SU-DHL-6 (cell line): Measurements from ENCODE around the gene OPA1.

Experiments
- H2AFZ ChIP-seq: fragments of 200-600 bp; sonication (generic); 2 replicates; pipeline ENCODE4 v1.6.1; 2014; ENCODE audit warnings: low read depth, mild to moderate bottlenecking, moderate library complexity, mixed read lengths, antibody characterized with exemption, low read length; ENCODE audit not compliant: severe bottlenecking
- H3F3A ChIP-seq: fragments of 200-600 bp; shearing (Covaris generic); 2 replicates; pipeline ENCODE4 v1.6.0; 2016; ENCODE audit warnings: antibody characterized with exemption, mild to moderate bottlenecking; ENCODE audit not compliant: insufficient read depth
- H3K27ac ChIP-seq: fragments of 200-600 bp; sonication (generic); 2 replicates; pipeline ENCODE4 v1.5.1; 2016; ENCODE audit warnings: low read depth, mild to moderate bottlenecking, low read length, moderate library complexity, mixed read lengths
- H3K27me3 ChIP-seq: fragments of 200-600 bp; sonication (generic), shearing (Covaris generic); 2 replicates; pipeline ENCODE4 v1.6.0; 2014; ENCODE audit warnings: mild to moderate bottlenecking, low read length
- H3K36me3 ChIP-seq: fragments of 200-600 bp; sonication (generic); 2 replicates; pipeline ENCODE4 v1.6.1; 2014; ENCODE audit warnings: mild to moderate bottlenecking, low read length, mixed read lengths
- H3K4me2 ChIP-seq: fragments of 300-600, 200-600 bp; shearing (Covaris generic), sonication (generic); 2 replicates; pipeline ENCODE4 v1.6.0; 2014; ENCODE audit warnings: low read length, low read depth, mild to moderate bottlenecking; ENCODE audit not compliant: poor library complexity, severe bottlenecking
- H3K4me3 ChIP-seq: fragments of 200-600 bp; sonication (generic); 2 replicates; pipeline ENCODE4 v1.5.1; 2014; ENCODE audit warnings: antibody characterized with exemption, low read length, mild to moderate bottlenecking, mixed read lengths; ENCODE audit not compliant: insufficient read depth, poor library complexity, severe bottlenecking
- H3K79me2 ChIP-seq: fragments of 200-600 bp; sonication (generic); 2 replicates; pipeline ENCODE4 v1.6.1; 2014; ENCODE audit warnings: mild to moderate bottlenecking, low read length, moderate library complexity; ENCODE audit not compliant: insufficient read depth
- H3K9ac ChIP-seq: fragments of 200-600 bp; sonication (generic); 2 replicates; pipeline ENCODE4 v1.7.0; 2014; ENCODE audit warnings: mild to moderate bottlenecking, low read length
- H3K9me2 ChIP-seq: fragments of 200-600 bp; sonication (generic); replicated peaks from 2 replicates; pipeline ENCODE4 v1.6.1; 2014; ENCODE audit warnings: low read length; ENCODE audit not compliant: insufficient read depth
- H3K9me3 ChIP-seq: fragments of 200-600 bp; sonication (generic); 2 replicates; pipeline ENCODE4 v1.6.1; 2014; ENCODE audit warnings: low read length, mixed read lengths; ENCODE audit not compliant: insufficient read depth
- H4K20me1 ChIP-seq: fragments of 200-600 bp; sonication (generic); 2 replicates; pipeline ENCODE4 v1.6.1; 2014; ENCODE audit warnings: low read depth, mild to moderate bottlenecking, antibody characterized with exemption, low read length, moderate library complexity, mixed read lengths
- CTCF ChIP-seq: fragments of 200-600 bp; sonication (generic); IDR thresholded peaks from one replicate; pipeline ENCODE4 v1.5.1; 2017; ENCODE audit warnings: antibody characterized with exemption, mild to moderate bottlenecking, low read length, moderate library complexity; ENCODE audit not compliant: insufficient read depth, poor library complexity, severe bottlenecking
- EZH2phosphoT487 ChIP-seq: fragments of 200-600 bp; sonication (generic), shearing (Covaris generic); conservative IDR thresholded peaks from 2 replicates; pipeline ENCODE4 v1.6.1; 2018; ENCODE audit warnings: mild to moderate bottlenecking, antibody characterized with exemption, low read length, moderate library complexity, mixed read lengths

Gene OPA1

GRCh38 chr3:193736616-193737015, 143.6 kb downstream of the OPA1 start:
- H3K27me3 ChIP-seq = no peaks in the 10 kb centered on the region
- no peaks in the 10 kb centered on the region for H4K20me1 ChIP-seq
- no peak overlapping the region for H2AFZ ChIP-seq
- no peak overlapping the region for H3K4me2 ChIP-seq
- no peak overlapping the region for H3K4me3 ChIP-seq
- no peak for TF ChIP-seq CTCF
- no peak for TF ChIP-seq EZH2phosphoT487
- H3K36me3 ChIP-seq = no peaks in the 10 kb centered on the region
- no peak overlapping the region for H3K27ac ChIP-seq
- no peaks in the 10 kb centered on the region for H3F3A ChIP-seq
- no peak overlapping the region for H3K9ac ChIP-seq
- H3K9me2 ChIP-seq = no peaks in the 10 kb centered on the region
- H3K79me2 ChIP-seq = no peaks in the 10 kb centered on the region
- H3K9me3 ChIP-seq = no peaks in the 10 kb centered on the region

DNA sequence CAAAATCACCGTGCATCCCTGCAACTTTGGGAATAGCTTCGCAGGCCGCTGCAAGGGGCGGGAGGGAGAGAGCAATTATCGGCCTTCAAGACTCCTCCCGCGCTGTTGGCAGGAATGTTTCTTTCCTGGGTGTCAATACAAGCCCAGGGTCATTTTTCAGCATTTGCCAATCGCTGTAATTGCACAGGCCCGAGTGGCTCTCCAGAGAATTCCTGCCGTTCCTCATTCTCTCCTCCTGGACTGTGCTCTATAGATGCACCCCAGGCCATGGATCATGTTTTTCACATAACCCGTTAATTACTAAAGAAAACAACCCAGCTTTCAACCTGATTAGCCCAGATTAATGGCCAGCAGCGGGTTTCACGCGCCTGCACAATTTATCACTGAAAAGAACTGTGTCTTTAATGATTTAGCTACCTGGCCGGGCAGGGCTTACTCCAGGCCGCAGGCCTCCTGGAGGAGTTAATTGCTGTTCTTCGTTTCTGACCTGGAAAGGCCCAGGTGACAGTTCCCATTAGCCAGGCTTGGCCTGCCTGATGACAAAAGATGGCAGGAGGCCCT, 144.3 kb downstream of the OPA1 start:
- Histone ChIP-seq H3K27me3 (no peaks in the 10 kb centered on the region), H3K9me3 (no peaks in the 10 kb centered on the region), H3K36me3 (no peaks in the 10 kb centered on the region), H2AFZ (no peak overlapping the region), H4K20me1 (no peaks in the 10 kb centered on the region), H3K4me3 (no peak overlapping the region), H3K79me2 (no peaks in the 10 kb centered on the region), H3F3A (no peaks in the 10 kb centered on the region), H3K27ac (no peak overlapping the region), H3K9ac (no peak overlapping the region), H3K4me2 (no peak overlapping the region), H3K9me2 (no peaks in the 10 kb centered on the region)
- TF ChIP-seq CTCF (no peak), EZH2phosphoT487 (no peak)

DNA sequence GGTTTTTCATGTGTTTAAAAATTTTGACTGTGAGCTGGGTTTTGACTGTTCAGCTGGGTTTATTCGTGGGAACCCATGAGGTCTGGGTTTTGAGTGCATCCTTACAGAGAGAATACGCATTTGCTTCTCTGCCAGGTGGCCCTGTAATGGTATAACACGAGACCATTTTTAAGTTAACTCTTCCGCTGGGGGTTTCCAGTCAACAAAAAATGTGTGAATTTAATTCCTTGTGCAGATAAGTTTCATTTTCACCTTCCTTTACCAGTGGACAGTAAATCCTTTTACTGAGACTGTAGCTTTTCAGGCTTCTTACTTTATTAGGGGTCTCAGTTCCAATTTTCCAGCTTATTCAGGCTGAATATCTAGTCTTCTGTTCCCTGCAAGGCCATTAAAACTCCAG, 149.6 kb downstream of the OPA1 start:
- Histone ChIP-seq H3K9ac (no peak overlapping the region), H4K20me1 (no peaks in the 10 kb centered on the region), H2AFZ (no peak overlapping the region), H3K27ac (no peak overlapping the region), H3K9me3 (no peaks in the 10 kb centered on the region), H3F3A (no peaks in the 10 kb centered on the region), H3K4me3 (no peak overlapping the region), H3K79me2 (no peaks in the 10 kb centered on the region), H3K9me2 (no peaks in the 10 kb centered on the region), H3K36me3 (no peaks in the 10 kb centered on the region), H3K4me2 (no peak overlapping the region), H3K27me3 (no peaks in the 10 kb centered on the region)
- TF ChIP-seq EZH2phosphoT487 = no peak
- no peak for TF ChIP-seq CTCF
